OCI-LY7 (cell line): Measurements from ENCODE around the gene TCP10L. TPM values are rescaled to one million over a fixed set of nuclear protein-coding genes. Genes with fewer than 3 reads are reported as not detected.

Source experiments
- BruUV-seq: library from RNA; stranded (reverse); fragments of 400-500 nt; replicated peaks from 2 replicates; lab custom pipeline; 2021; lab: Mats Ljungman, UMichigan
- CTCF ChIA-PET: fragments of 300-600 bp; sonication (Branson Sonifier 250); formaldehyde crosslinking; loops from one replicate; lab custom pipeline; 2022; ENCODE audit warnings: antibody characterized with exemption; ENCODE audit not compliant: unreplicated experiment; lab: Charles Lee
- POLR2A ChIA-PET: fragments of 300-600 bp; sonication (Branson Sonifier 250); formaldehyde crosslinking; loops from one replicate; lab custom pipeline; 2022; ENCODE audit warnings: antibody characterized with exemption; lab: Charles Lee
- DNase-seq: peaks from one replicate; pipeline ENCODE4 v3.0.0-alpha.2; 2015; ENCODE audit warnings: low spot score
- H2AFZ ChIP-seq: fragments of 200-600 bp; sonication (generic), shearing (Covaris generic); 2 replicates; pipeline ENCODE4 v1.6.1; 2014; ENCODE audit warnings: mild to moderate bottlenecking, antibody characterized with exemption, low read length, moderate library complexity
- H3K27ac ChIP-seq: fragments of 200-600 bp; sonication (generic); 2 replicates; pipeline ENCODE4 v1.5.1; 2014; ENCODE audit warnings: mixed run types, low read depth, mild to moderate bottlenecking, moderate library complexity, low read length, inconsistent platforms; ENCODE audit not compliant: poor library complexity, severe bottlenecking
- H3K36me3 ChIP-seq: fragments of 200-600 bp; sonication (generic); 2 replicates; pipeline ENCODE4 v1.6.1; 2014; ENCODE audit warnings: mild to moderate bottlenecking, antibody characterized with exemption, low read length, moderate library complexity, mixed read lengths; ENCODE audit not compliant: insufficient read depth
- H3K4me1 ChIP-seq: fragments of 200-600 bp; sonication (generic); 2 replicates; pipeline ENCODE4 v1.5.1; 2014; ENCODE audit warnings: mild to moderate bottlenecking, low read length; ENCODE audit not compliant: insufficient read depth, poor library complexity, severe bottlenecking
- H3K4me2 ChIP-seq: fragments of 200-600 bp; sonication (generic); 2 replicates; pipeline ENCODE4 v1.6.1; 2014; ENCODE audit warnings: mild to moderate bottlenecking, low read length
- H3K4me3 ChIP-seq: fragments of 200-600 bp; sonication (generic); 2 replicates; pipeline ENCODE4 v1.5.1; 2014; ENCODE audit warnings: mild to moderate bottlenecking, low read depth, low read length; ENCODE audit not compliant: poor library complexity, severe bottlenecking
- H3K79me2 ChIP-seq: fragments of 200-600 bp; sonication (generic); 2 replicates; pipeline ENCODE4 v1.6.1; 2016; ENCODE audit warnings: low read depth, mild to moderate bottlenecking, low read length, moderate library complexity, mixed read lengths; ENCODE audit not compliant: insufficient read depth
- H3K9me2 ChIP-seq: fragments of 200-600 bp; sonication (generic); 2 replicates; pipeline ENCODE4 v1.6.1; 2016; ENCODE audit warnings: mild to moderate bottlenecking, low read length, mixed read lengths; ENCODE audit not compliant: insufficient read depth
- H3K9me3 ChIP-seq: fragments of 200-600 bp; sonication (generic); 2 replicates; pipeline ENCODE4 v1.6.1; 2014; ENCODE audit warnings: mild to moderate bottlenecking, mixed run types, low read length, mixed read lengths
- H4K20me1 ChIP-seq: fragments of 200-600 bp; sonication (generic); 2 replicates; pipeline ENCODE4 v1.6.1; 2014; ENCODE audit warnings: mild to moderate bottlenecking, antibody characterized with exemption, low read length, moderate library complexity, mixed read lengths; ENCODE audit not compliant: insufficient read depth
- EZH2phosphoT487 ChIP-seq: fragments of 200-600 bp; sonication (generic); IDR thresholded peaks from 2 replicates; pipeline ENCODE4 v1.6.1; 2018; ENCODE audit warnings: low read depth, borderline replicate concordance, mild to moderate bottlenecking, mixed run types, antibody characterized with exemption, low read length, moderate library complexity, mixed read lengths
- intact Hi-C: fragments of 100-400 bp; cut with micrococcal nuclease; formaldehyde crosslinking; loops from one replicate; pipeline ENCODE4 v1.10.0; 2022; ENCODE audit not compliant: unreplicated experiment
- total RNA-seq, 2 experiments: library from RNA; depleted of rRNA in 1 of 2; stranded (reverse); fragments of >200 nt in 1 of 2; shearing (Covaris generic) in 1 of 2; gene quantifications; 2 replicates each; pipeline ENCODE4 v1.2.3, GENCODE V29; 2014 to 2022
- TF ChIP-seq, protein P1 (sequence below): fragments of 200-600 bp; sonication (generic); conservative IDR thresholded peaks from 2 replicates; pipeline ENCODE4 v1.5.1; 2014; ENCODE audit warnings: mild to moderate bottlenecking, antibody characterized with exemption, low read length, moderate library complexity, mixed read lengths

The TCP10L gene
- total RNA-seq, 2 experiments from 2014 or later, result 0.63 to 3.9 TPM

DNA sequence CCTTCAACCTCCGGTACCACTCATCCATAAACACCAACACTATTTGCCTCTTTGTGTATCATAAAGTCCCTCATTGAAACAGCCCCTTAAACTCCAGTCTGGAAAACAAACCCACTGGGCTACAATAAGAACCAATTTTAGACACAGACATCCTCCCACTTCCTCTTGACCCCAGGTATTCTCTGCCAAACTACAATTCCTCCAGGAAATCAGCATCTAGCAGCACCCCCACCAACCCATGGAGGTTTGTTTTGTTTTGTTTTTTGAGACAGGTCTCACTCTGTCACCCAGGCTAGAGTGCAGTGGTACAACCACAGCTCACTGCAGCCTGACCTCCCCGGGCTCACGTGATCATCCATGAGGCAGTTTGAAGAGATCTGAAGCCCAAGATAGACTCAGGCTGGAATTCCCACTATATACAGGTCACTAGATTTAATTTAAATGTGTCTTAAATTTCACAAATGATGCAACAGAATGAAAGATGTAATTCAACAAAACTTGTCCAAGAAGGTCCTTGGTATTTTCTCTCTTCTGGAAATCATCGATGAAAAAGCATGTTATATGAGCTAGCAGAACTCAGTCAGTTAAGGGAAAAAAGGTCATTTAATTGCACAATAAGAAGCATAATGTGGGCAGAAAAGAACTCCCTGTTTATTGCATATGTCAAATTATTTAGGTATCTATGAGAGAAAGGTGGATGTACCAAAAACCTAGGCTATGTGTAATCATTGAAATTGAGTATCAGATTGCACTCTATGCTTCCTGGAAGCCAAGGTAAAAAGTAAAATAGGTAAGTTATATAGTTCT lies 30.3 kb downstream of the TCP10L start:
- Histone ChIP-seq H3K4me2 (no peak overlapping the region), H3K4me3 (no peak overlapping the region), H3K9me3 (no peaks in the 10 kb centered on the region), H3K36me3 (no peaks in the 10 kb centered on the region), H2AFZ (no peak overlapping the region), H3K79me2 (no peaks in the 10 kb centered on the region), H3K4me1 (no peaks in the 10 kb centered on the region), H3K27ac (no peak overlapping the region), H3K9me2 (no peaks in the 10 kb centered on the region), H4K20me1 (no peaks in the 10 kb centered on the region)
- TF ChIP-seq, protein P1, sequence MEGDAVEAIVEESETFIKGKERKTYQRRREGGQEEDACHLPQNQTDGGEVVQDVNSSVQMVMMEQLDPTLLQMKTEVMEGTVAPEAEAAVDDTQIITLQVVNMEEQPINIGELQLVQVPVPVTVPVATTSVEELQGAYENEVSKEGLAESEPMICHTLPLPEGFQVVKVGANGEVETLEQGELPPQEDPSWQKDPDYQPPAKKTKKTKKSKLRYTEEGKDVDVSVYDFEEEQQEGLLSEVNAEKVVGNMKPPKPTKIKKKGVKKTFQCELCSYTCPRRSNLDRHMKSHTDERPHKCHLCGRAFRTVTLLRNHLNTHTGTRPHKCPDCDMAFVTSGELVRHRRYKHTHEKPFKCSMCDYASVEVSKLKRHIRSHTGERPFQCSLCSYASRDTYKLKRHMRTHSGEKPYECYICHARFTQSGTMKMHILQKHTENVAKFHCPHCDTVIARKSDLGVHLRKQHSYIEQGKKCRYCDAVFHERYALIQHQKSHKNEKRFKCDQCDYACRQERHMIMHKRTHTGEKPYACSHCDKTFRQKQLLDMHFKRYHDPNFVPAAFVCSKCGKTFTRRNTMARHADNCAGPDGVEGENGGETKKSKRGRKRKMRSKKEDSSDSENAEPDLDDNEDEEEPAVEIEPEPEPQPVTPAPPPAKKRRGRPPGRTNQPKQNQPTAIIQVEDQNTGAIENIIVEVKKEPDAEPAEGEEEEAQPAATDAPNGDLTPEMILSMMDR, result no peak
- no peak for TF ChIP-seq EZH2phosphoT487
- no TSS peak for BruUV-seq
- intact Hi-C loops, result no loop called here
- DNase-seq, result no peak
- ChIA-PET POLR2A (no interaction called here), CTCF (no interaction called here)

- BruUV-seq, result no TSS peak
- H3K4me2 ChIP-seq, result no peak overlapping the region
- intact Hi-C loops, result no loop called here
- no peak overlapping the region for H2AFZ ChIP-seq
- ChIA-PET CTCF (no interaction called here), POLR2A (interaction anchor here (0.9 to 1.2 kb wide), 2 partner anchors 11 to 76 kb away, joined by 4 read pairs; no protein-coding TSS in a partner anchor)
- no peaks in the 10 kb centered on the region for H3K4me1 ChIP-seq
- no peaks in the 10 kb centered on the region for H3K36me3 ChIP-seq
- no peaks in the 10 kb centered on the region for H4K20me1 ChIP-seq
- H3K4me3 ChIP-seq, result no peak overlapping the region
- TF ChIP-seq, protein P1, result no peak
- TF ChIP-seq EZH2phosphoT487, result no peak
- no peak overlapping the region for H3K27ac ChIP-seq
- no peaks in the 10 kb centered on the region for H3K9me2 ChIP-seq
- no peak for DNase-seq
- no peaks in the 10 kb centered on the region for H3K79me2 ChIP-seq
- H3K9me3 ChIP-seq, result no peaks in the 10 kb centered on the region
Measured at GRCh38 chr21:32549886-32550285, 35.4 kb downstream of the TCP10L start.

DNA sequence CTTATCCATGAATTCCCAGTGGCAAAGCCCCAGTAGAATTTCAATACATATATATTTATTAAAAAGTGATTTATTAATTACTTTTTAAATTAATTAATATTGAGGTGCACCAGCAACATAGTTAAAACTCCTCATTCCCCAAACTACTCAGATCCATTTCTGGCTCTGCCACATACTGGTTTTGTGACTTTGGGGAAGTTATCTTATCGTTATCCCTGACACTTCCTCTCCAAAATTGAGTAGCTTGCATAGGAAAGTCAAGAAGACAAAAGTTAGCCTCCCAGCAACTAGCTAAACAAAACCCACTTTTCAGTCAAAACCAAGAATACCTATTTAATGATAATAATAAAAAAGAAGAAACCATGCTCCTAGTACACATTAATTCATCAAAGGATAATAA lies 35.9 kb downstream of the TCP10L start:
- Histone ChIP-seq H2AFZ (no peak overlapping the region), H4K20me1 (no peaks in the 10 kb centered on the region), H3K4me2 (no peak overlapping the region), H3K27ac (no peak overlapping the region), H3K36me3 (no peaks in the 10 kb centered on the region), H3K4me3 (no peak overlapping the region), H3K4me1 (no peaks in the 10 kb centered on the region), H3K79me2 (no peaks in the 10 kb centered on the region), H3K9me2 (no peaks in the 10 kb centered on the region), H3K9me3 (no peaks in the 10 kb centered on the region)
- BruUV-seq, result no TSS peak
- CTCF ChIA-PET, result no interaction called here
- intact Hi-C loops, result no loop called here
- POLR2A ChIA-PET, result interaction anchor here (1.2 kb wide), 1 partner anchor 76 kb away, joined by 4 read pairs; no protein-coding TSS in a partner anchor
- DNase-seq, result no peak
- TF ChIP-seq, protein P1, result no peak
- no peak for TF ChIP-seq EZH2phosphoT487
